ENCODE data around the gene ING1. TPM values are rescaled to one million over a fixed set of nuclear protein-coding genes. Genes with fewer than 3 reads are reported as not detected.
"Not testable (repeated sequence)": the region's sequence is repeated elsewhere in the genome, so short reads cannot be mapped to it uniquely, and the experiment has no call there.

The ING1 gene
- total and polyA plus RNA-seq, 4 donors: 13.5 to 24.4 (median 17.9) TPM

GRCh38 chr13:110713981-110714796, 689 bp downstream of the ING1 start:
- Histone ChIP-seq H3K9me3 (ENCODE audit: control insufficient read depth, insufficient read depth, low read length) (no peaks in the 10 kb centered on the region), H3K4me1 (ENCODE audit: control insufficient read depth, insufficient read depth, low read length) (peaks cover 21% of the 10 kb centered on the region), H3K36me3 (ENCODE audit: control insufficient read depth, insufficient read depth, low read length) (peaks cover 5% of the 10 kb centered on the region), H3K27me3 (ENCODE audit: control insufficient read depth, insufficient read depth, low read length) (no peaks in the 10 kb centered on the region), H3K4me3 (ENCODE audit: low read depth, low read length) (peak overlapping the region; percentile 99), H3K27ac (ENCODE audit: low read depth, low read length) (peak overlapping the region; percentile 100)
- WGBS (ENCODE audit: insufficient coverage): under 1% methylated on average over 85 of the region's 86 CpGs
- peak in 5 of 6 donors; percentile 17 to 82 (median 36) for DNase-seq (ENCODE audit: low read depth in 4 of 6, low spot score in 6 of 6)

GRCh38 chr13:110714797-110715394, 1.4 kb downstream of the ING1 start:
- H3K27ac ChIP-seq (ENCODE audit: low read depth, low read length): peak overlapping the region; percentile 100
- no peaks in the 10 kb centered on the region for H3K9me3 ChIP-seq (ENCODE audit: control insufficient read depth, insufficient read depth, low read length)
- H3K4me3 ChIP-seq (ENCODE audit: low read depth, low read length): peak overlapping the region; percentile 99
- DNase-seq (ENCODE audit: low read depth in 4 of 6, low spot score in 6 of 6): peak in 4 of 6 donors; percentile 12 to 76 (median 32)
- H3K4me1 ChIP-seq (ENCODE audit: control insufficient read depth, insufficient read depth, low read length): peaks cover 21% of the 10 kb centered on the region
- H3K27me3 ChIP-seq (ENCODE audit: control insufficient read depth, insufficient read depth, low read length): no peaks in the 10 kb centered on the region
- WGBS (ENCODE audit: insufficient coverage): 0% methylated on average over 49 of the region's 49 CpGs
- peaks cover 11% of the 10 kb centered on the region for H3K36me3 ChIP-seq (ENCODE audit: control insufficient read depth, insufficient read depth, low read length)

GRCh38 chr13:110715395-110716246, 2.1 kb downstream of the ING1 start:
- Histone ChIP-seq H3K27ac (ENCODE audit: low read depth, low read length) (peak overlapping the region; percentile 100), H3K36me3 (ENCODE audit: control insufficient read depth, insufficient read depth, low read length) (peaks cover 11% of the 10 kb centered on the region), H3K4me1 (ENCODE audit: control insufficient read depth, insufficient read depth, low read length) (peaks cover 21% of the 10 kb centered on the region), H3K9me3 (ENCODE audit: control insufficient read depth, insufficient read depth, low read length) (no peaks in the 10 kb centered on the region), H3K27me3 (ENCODE audit: control insufficient read depth, insufficient read depth, low read length) (no peaks in the 10 kb centered on the region), H3K4me3 (ENCODE audit: low read depth, low read length) (peak overlapping the region; percentile 99)
- 0% methylated on average over 70 of the region's 74 CpGs for WGBS (ENCODE audit: insufficient coverage)
- DNase-seq (ENCODE audit: low read depth in 4 of 6, low spot score in 6 of 6): peak; percentile 97 to 100 (median 98)

DNA sequence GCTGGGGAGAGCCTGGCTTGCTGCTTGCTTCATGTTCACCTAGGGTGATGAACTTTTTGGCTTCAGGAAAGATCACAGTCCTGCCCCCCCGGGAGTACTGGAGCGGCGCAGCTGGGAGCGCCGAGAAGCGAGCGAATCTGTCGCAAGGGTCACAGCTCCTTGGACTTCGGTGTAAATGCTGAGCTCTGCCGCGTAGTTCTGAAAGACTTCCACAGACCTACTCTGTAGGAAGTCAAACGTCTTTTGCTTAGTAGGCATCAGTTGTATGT, 2.7 kb downstream of the ING1 start:
- Histone ChIP-seq H3K36me3 (ENCODE audit: control insufficient read depth, insufficient read depth, low read length) (peaks cover 11% of the 10 kb centered on the region), H3K9me3 (ENCODE audit: control insufficient read depth, insufficient read depth, low read length) (no peaks in the 10 kb centered on the region), H3K4me3 (ENCODE audit: low read depth, low read length) (peak overlapping the region; percentile 99), H3K27me3 (ENCODE audit: control insufficient read depth, insufficient read depth, low read length) (no peaks in the 10 kb centered on the region), H3K27ac (ENCODE audit: low read depth, low read length) (peak overlapping the region; percentile 95), H3K4me1 (ENCODE audit: control insufficient read depth, insufficient read depth, low read length) (peaks cover 19% of the 10 kb centered on the region)
- DNase-seq (ENCODE audit: low read depth in 4 of 6, low spot score in 6 of 6): peak in 1 of 6 donors; percentile 6
- 0% methylated on average over 8 of the region's 12 CpGs for WGBS (ENCODE audit: insufficient coverage)

- Histone ChIP-seq H3K9me3 (ENCODE audit: control insufficient read depth, insufficient read depth, low read length) (no peaks in the 10 kb centered on the region), H3K36me3 (ENCODE audit: control insufficient read depth, insufficient read depth, low read length) (peaks cover 13% of the 10 kb centered on the region), H3K27ac (ENCODE audit: low read depth, low read length) (no peak overlapping the region), H3K4me3 (ENCODE audit: low read depth, low read length) (no peak overlapping the region), H3K4me1 (ENCODE audit: control insufficient read depth, insufficient read depth, low read length) (peaks cover 12% of the 10 kb centered on the region), H3K27me3 (ENCODE audit: control insufficient read depth, insufficient read depth, low read length) (no peaks in the 10 kb centered on the region)
- WGBS (ENCODE audit: insufficient coverage): 97% methylated on average over 61 of the region's 61 CpGs
- no peak for DNase-seq (ENCODE audit: low read depth in 4 of 6, low spot score in 6 of 6)
Measured at GRCh38 chr13:110719036-110719710, 5.7 kb downstream of the ING1 start.

- peaks cover 16% of the 10 kb centered on the region for H3K36me3 ChIP-seq (ENCODE audit: control insufficient read depth, insufficient read depth, low read length)
- no peak for DNase-seq (ENCODE audit: low read depth in 4 of 6, low spot score in 6 of 6)
- H3K4me3 ChIP-seq (ENCODE audit: low read depth, low read length): no peak overlapping the region
- no peak overlapping the region for H3K27ac ChIP-seq (ENCODE audit: low read depth, low read length)
- H3K4me1 ChIP-seq (ENCODE audit: control insufficient read depth, insufficient read depth, low read length): no peaks in the 10 kb centered on the region
- H3K9me3 ChIP-seq (ENCODE audit: control insufficient read depth, insufficient read depth, low read length): no peaks in the 10 kb centered on the region
- H3K27me3 ChIP-seq (ENCODE audit: control insufficient read depth, insufficient read depth, low read length): no peaks in the 10 kb centered on the region
- 89% methylated on average over 1 of the region's 5 CpGs for WGBS (ENCODE audit: insufficient coverage)
Measured at GRCh38 chr13:110722971-110723370, 9.5 kb downstream of the ING1 start.

DNA sequence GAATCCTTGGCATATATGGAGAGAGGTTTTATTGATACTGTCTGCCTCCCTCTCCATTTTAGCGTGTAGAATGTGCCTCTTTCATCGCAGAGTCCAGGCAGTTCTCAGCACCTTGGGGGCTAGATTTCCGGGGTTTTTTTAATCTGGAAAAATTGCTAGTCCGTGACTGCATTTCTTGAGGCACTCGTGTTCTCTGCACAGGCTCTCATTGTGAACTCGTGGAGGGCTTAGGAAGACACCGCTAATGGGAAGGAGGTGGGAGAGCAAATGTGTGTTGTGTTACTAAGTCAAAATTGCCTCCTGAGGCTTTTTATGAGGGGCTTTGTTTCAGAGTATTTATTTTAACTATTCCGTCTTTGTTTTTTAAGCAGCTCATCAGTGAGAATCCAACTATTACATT, 10.1 kb downstream of the ING1 start:
- Histone ChIP-seq H3K27ac (ENCODE audit: low read depth, low read length) (no peak overlapping the region), H3K4me1 (ENCODE audit: control insufficient read depth, insufficient read depth, low read length) (no peaks in the 10 kb centered on the region), H3K9me3 (ENCODE audit: control insufficient read depth, insufficient read depth, low read length) (no peaks in the 10 kb centered on the region), H3K36me3 (ENCODE audit: control insufficient read depth, insufficient read depth, low read length) (peaks cover 16% of the 10 kb centered on the region), H3K4me3 (ENCODE audit: low read depth, low read length) (no peak overlapping the region), H3K27me3 (ENCODE audit: control insufficient read depth, insufficient read depth, low read length) (no peaks in the 10 kb centered on the region)
- 39% methylated on average over 4 of the region's 8 CpGs for WGBS (ENCODE audit: insufficient coverage)
- peak in 1 of 6 donors; percentile 41 for DNase-seq (ENCODE audit: low read depth in 4 of 6, low spot score in 6 of 6)

GRCh38 chr13:110726153-110726552, 12.7 kb downstream of the ING1 start:
- H3K9me3 ChIP-seq (ENCODE audit: control insufficient read depth, insufficient read depth, low read length); H3K4me1 ChIP-seq (ENCODE audit: control insufficient read depth, insufficient read depth, low read length); H3K36me3 ChIP-seq (ENCODE audit: control insufficient read depth, insufficient read depth, low read length); DNase-seq (ENCODE audit: low read depth in 4 of 6, low spot score in 6 of 6); H3K4me3 ChIP-seq (ENCODE audit: low read depth, low read length); H3K27ac ChIP-seq (ENCODE audit: low read depth, low read length); H3K27me3 ChIP-seq (ENCODE audit: control insufficient read depth, insufficient read depth, low read length): not testable (repeated sequence)
- 96% methylated on average over 6 of the region's 6 CpGs for WGBS (ENCODE audit: insufficient coverage)

GRCh38 chr13:110726726-110727125, 13.2 kb downstream of the ING1 start:
- Histone ChIP-seq H3K4me3 (ENCODE audit: low read depth, low read length) (no peak overlapping the region), H3K4me1 (ENCODE audit: control insufficient read depth, insufficient read depth, low read length) (no peaks in the 10 kb centered on the region), H3K27me3 (ENCODE audit: control insufficient read depth, insufficient read depth, low read length) (no peaks in the 10 kb centered on the region), H3K27ac (ENCODE audit: low read depth, low read length) (no peak overlapping the region), H3K9me3 (ENCODE audit: control insufficient read depth, insufficient read depth, low read length) (no peaks in the 10 kb centered on the region), H3K36me3 (ENCODE audit: control insufficient read depth, insufficient read depth, low read length) (peaks cover 3% of the 10 kb centered on the region)
- WGBS (ENCODE audit: insufficient coverage): 74% methylated on average over 4 of the region's 9 CpGs
- no peak for DNase-seq (ENCODE audit: low read depth in 4 of 6, low spot score in 6 of 6)
